Measurements from ENCODE around the gene STRN4.

DNA sequence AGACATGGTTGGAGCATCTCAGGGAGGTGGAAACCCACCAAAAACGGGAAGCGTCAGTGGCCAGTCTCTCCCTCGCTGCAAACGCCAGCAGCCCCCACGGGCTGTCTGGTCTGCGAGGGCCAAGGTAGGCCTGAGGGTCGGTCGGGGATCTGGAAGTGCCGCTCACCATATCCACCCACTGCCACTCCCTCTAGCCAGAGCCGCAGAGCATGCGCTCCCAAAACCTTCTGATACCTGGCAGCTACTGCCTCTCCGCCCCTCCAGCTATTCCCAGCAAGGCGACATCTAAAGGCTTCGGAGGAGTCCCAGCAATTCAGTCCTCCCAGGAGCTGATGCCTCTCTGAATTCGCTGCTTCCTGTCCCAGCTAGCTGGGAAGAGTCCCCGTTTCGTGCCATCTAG is 4.8 kb downstream of the STRN4 start:
- TF ChIP-seq, protein P1, sequence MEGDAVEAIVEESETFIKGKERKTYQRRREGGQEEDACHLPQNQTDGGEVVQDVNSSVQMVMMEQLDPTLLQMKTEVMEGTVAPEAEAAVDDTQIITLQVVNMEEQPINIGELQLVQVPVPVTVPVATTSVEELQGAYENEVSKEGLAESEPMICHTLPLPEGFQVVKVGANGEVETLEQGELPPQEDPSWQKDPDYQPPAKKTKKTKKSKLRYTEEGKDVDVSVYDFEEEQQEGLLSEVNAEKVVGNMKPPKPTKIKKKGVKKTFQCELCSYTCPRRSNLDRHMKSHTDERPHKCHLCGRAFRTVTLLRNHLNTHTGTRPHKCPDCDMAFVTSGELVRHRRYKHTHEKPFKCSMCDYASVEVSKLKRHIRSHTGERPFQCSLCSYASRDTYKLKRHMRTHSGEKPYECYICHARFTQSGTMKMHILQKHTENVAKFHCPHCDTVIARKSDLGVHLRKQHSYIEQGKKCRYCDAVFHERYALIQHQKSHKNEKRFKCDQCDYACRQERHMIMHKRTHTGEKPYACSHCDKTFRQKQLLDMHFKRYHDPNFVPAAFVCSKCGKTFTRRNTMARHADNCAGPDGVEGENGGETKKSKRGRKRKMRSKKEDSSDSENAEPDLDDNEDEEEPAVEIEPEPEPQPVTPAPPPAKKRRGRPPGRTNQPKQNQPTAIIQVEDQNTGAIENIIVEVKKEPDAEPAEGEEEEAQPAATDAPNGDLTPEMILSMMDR (IDR thresholded peaks at IDR 0.05; ENCODE audit: low read depth, low read length, missing input control) = no peak
- TF ChIP-seq, protein P2, sequence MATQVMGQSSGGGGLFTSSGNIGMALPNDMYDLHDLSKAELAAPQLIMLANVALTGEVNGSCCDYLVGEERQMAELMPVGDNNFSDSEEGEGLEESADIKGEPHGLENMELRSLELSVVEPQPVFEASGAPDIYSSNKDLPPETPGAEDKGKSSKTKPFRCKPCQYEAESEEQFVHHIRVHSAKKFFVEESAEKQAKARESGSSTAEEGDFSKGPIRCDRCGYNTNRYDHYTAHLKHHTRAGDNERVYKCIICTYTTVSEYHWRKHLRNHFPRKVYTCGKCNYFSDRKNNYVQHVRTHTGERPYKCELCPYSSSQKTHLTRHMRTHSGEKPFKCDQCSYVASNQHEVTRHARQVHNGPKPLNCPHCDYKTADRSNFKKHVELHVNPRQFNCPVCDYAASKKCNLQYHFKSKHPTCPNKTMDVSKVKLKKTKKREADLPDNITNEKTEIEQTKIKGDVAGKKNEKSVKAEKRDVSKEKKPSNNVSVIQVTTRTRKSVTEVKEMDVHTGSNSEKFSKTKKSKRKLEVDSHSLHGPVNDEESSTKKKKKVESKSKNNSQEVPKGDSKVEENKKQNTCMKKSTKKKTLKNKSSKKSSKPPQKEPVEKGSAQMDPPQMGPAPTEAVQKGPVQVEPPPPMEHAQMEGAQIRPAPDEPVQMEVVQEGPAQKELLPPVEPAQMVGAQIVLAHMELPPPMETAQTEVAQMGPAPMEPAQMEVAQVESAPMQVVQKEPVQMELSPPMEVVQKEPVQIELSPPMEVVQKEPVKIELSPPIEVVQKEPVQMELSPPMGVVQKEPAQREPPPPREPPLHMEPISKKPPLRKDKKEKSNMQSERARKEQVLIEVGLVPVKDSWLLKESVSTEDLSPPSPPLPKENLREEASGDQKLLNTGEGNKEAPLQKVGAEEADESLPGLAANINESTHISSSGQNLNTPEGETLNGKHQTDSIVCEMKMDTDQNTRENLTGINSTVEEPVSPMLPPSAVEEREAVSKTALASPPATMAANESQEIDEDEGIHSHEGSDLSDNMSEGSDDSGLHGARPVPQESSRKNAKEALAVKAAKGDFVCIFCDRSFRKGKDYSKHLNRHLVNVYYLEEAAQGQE (IDR thresholded peaks at IDR 0.05) = no peak

Measured in liver (tissue), 2 donors.